CD14-positive monocyte (primary cell): ENCODE data around the gene FARP1. TPM values are rescaled to one million over a fixed set of nuclear protein-coding genes. Genes with fewer than 3 reads are reported as not detected.

Experiments used
- DNase-seq, 3 donors: peaks; one replicate each; pipeline ENCODE4 v3.0.0-alpha.2; 2011 to 2022
- H2AFZ ChIP-seq: 2 replicates; pipeline ENCODE4 v1.6.0; 2012; ENCODE audit warnings: mild to moderate bottlenecking, low read depth, low read length, inconsistent platforms; ENCODE audit not compliant: insufficient read depth, poor library complexity, severe bottlenecking
- H3K27ac ChIP-seq, 2 donors: 1 replicate in 1 of 2; 2 replicates in 1 of 2; pipeline ENCODE4 v1.5.1; 2012 to 2013; ENCODE audit warnings: low read length in 2 of 2, control low read depth in 1 of 2, inconsistent platforms in 1 of 2, low read depth in 1 of 2, mild to moderate bottlenecking in 1 of 2
- H3K27me3 ChIP-seq, 2 donors: one replicate each; pipeline versions ENCODE4 v1.6.0 to v1.6.1; 2011 to 2013; ENCODE audit warnings: low read length in 2 of 2; ENCODE audit not compliant: control insufficient read depth in 2 of 2, insufficient read depth in 2 of 2
- H3K36me3 ChIP-seq, 2 donors: replicated peaks in 1 of 2; 1 replicate in 1 of 2; 2 replicates in 1 of 2; pipeline versions ENCODE4 v1.5.1 to v1.6.1; 2012 to 2013; ENCODE audit warnings: low read length in 2 of 2, control low read depth in 1 of 2, inconsistent platforms in 1 of 2, mild to moderate bottlenecking in 1 of 2; ENCODE audit not compliant: insufficient read depth in 2 of 2, control insufficient read depth in 1 of 2
- H3K4me1 ChIP-seq, 2 donors: 1 replicate in 1 of 2; 2 replicates in 1 of 2; pipeline versions ENCODE4 v1.5.1 to v1.6.1; 2012 to 2013; ENCODE audit warnings: low read length in 2 of 2, control low read depth in 1 of 2, inconsistent platforms in 1 of 2, mild to moderate bottlenecking in 1 of 2, moderate library complexity in 1 of 2; ENCODE audit not compliant: insufficient read depth in 2 of 2, control insufficient read depth in 1 of 2
- H3K4me2 ChIP-seq: replicated peaks from 2 replicates; pipeline ENCODE3; 2012; ENCODE audit warnings: low read length, moderate library complexity, mild to moderate bottlenecking; ENCODE audit not compliant: poor library complexity, severe bottlenecking; ENCODE audit errors: extremely low read depth
- H3K4me3 ChIP-seq, 3 experiments: fragments of 200-600 bp in 1 of 3; sonication (generic) in 1 of 3; replicated peaks in 1 of 3; 1 replicate in 2 of 3; 2 replicates in 1 of 3; pipeline ENCODE4 v1.5.1; 2011 to 2013; ENCODE audit warnings: low read length in 3 of 3, mild to moderate bottlenecking in 3 of 3, control low read depth in 2 of 3, low read depth in 2 of 3, inconsistent platforms in 1 of 3, moderate library complexity in 1 of 3
- H3K79me2 ChIP-seq: 2 replicates; pipeline ENCODE4 v1.6.0; 2012; ENCODE audit warnings: mild to moderate bottlenecking, control low read depth, inconsistent platforms, low read length, moderate library complexity; ENCODE audit not compliant: insufficient read depth
- H3K9ac ChIP-seq: 2 replicates; pipeline ENCODE4 v1.6.0; 2017; ENCODE audit warnings: low read length, mild to moderate bottlenecking; ENCODE audit not compliant: insufficient read depth, poor library complexity, severe bottlenecking
- H3K9me3 ChIP-seq, 2 donors: replicated peaks in 1 of 2; 1 replicate in 1 of 2; 2 replicates in 1 of 2; pipeline versions ENCODE4 v1.5.1 to v1.6.1; 2012 to 2013; ENCODE audit warnings: low read length in 2 of 2, control low read depth in 1 of 2; ENCODE audit not compliant: control insufficient read depth in 1 of 2, insufficient read depth in 1 of 2
- H4K20me1 ChIP-seq: 2 replicates; pipeline ENCODE4 v1.6.0; 2012; ENCODE audit warnings: mild to moderate bottlenecking, low read length, control low read depth, moderate library complexity; ENCODE audit not compliant: insufficient read depth
- H3K27ac Mint-ChIP-seq, 7 donors: one replicate each; pipeline ENCODE4 v1.8.0; 2020; ENCODE audit warnings: mild to moderate bottlenecking in 7 of 7, mixed read lengths in 7 of 7, moderate library complexity in 6 of 7, inconsistent platforms in 2 of 7
- H3K27me3 Mint-ChIP-seq, 3 donors: one replicate each; pipeline ENCODE4 v1.8.0; 2021 to 2022; ENCODE audit warnings: low read depth in 3 of 3, mild to moderate bottlenecking in 3 of 3, mixed read lengths in 3 of 3, moderate library complexity in 3 of 3, inconsistent platforms in 1 of 3
- H3K36me3 Mint-ChIP-seq, 2 donors: one replicate each; pipeline ENCODE4 v1.8.0; 2020; ENCODE audit warnings: mixed read lengths in 2 of 2, inconsistent platforms in 1 of 2, mild to moderate bottlenecking in 1 of 2
- H3K4me1 Mint-ChIP-seq: one replicate; pipeline ENCODE4 v1.8.0; 2020; ENCODE audit warnings: mild to moderate bottlenecking, mixed read lengths
- H3K4me3 Mint-ChIP-seq, 2 donors: one replicate each; pipeline ENCODE4 v1.8.0; 2020; ENCODE audit warnings: mild to moderate bottlenecking in 2 of 2, mixed read lengths in 2 of 2, moderate library complexity in 1 of 2
- H3K9me3 Mint-ChIP-seq, 7 donors: one replicate each; pipeline ENCODE4 v1.8.0; 2020 to 2022; ENCODE audit warnings: mixed read lengths in 7 of 7, mild to moderate bottlenecking in 6 of 7, moderate library complexity in 6 of 7, inconsistent platforms in 2 of 7
- CTCF ChIP-seq: fragments of 200-600 bp; IDR thresholded peaks from one replicate; pipeline ENCODE4 v1.8.0; 2022; ENCODE audit warnings: antibody characterized with exemption, mild to moderate bottlenecking
- whole genome bisulfite sequencing: methylation state at CpG from one replicate; pipeline ENCODE4 v1.1.5; 2013; ENCODE audit warnings: missing lambda C conversion rate; ENCODE audit not compliant: insufficient coverage; 5-methylcytosine and 5-hydroxymethylcytosine counted together
- intact Hi-C, 2 donors: fragments of 100-400 bp; cut with micrococcal nuclease; formaldehyde crosslinking; loops; one replicate each; pipeline versions ENCODE4 v1.15.0 to v1.15.1; 2023
- polyA plus RNA-seq, 3 donors: library from polyadenylated mRNA; depleted of rRNA in 1 of 3; unstranded in 2 of 3; stranded (reverse) in 1 of 3; fragments of 300-500 nt in 2 of 3; fragments of >200 nt in 1 of 3; fragmentation: Illumina TruSeq in 2 of 3; gene quantifications; 1 replicate in 2 of 3; 2 replicates in 1 of 3; pipeline ENCODE4 v1.2.3, GENCODE V29; 2012 to 2021

Gene FARP1
- polyA plus RNA-seq, 3 donors: 0.01 to 0.16 (median 0.12) TPM

GRCh38 chr13:98199480-98199879 lies 56.6 kb downstream of the FARP1 start:
- WGBS: no CpG with 5 or more reads among the region's 4 CpGs
- Mint-ChIP-seq H3K9me3 (peaks cover 0 to 8% (median 1%) of the 10 kb centered on the region in 7 donors), H3K36me3 (no peaks in the 10 kb centered on the region), H3K27ac (no peak overlapping the region), H3K27me3 (peaks cover 0 to 4% (median 3%) of the 10 kb centered on the region in 3 donors), H3K4me3 (no peak overlapping the region), H3K4me1 (no peaks in the 10 kb centered on the region)
- DNase-seq: no peak
- intact Hi-C loops: no loop called here
- H4K20me1 ChIP-seq: no peaks in the 10 kb centered on the region
- H3K79me2 ChIP-seq: no peaks in the 10 kb centered on the region
- H3K9ac ChIP-seq: no peak overlapping the region
- H3K4me1 ChIP-seq: no peaks in the 10 kb centered on the region
- no peak overlapping the region for H3K4me2 ChIP-seq
- no peaks in the 10 kb centered on the region for H3K27me3 ChIP-seq
- no peak overlapping the region for H3K4me3 ChIP-seq
- no peaks in the 10 kb centered on the region for H3K36me3 ChIP-seq
- H3K9me3 ChIP-seq: peaks cover 0 to 11% of the 10 kb centered on the region in 2 donors
- H3K27ac ChIP-seq: no peak overlapping the region
- TF ChIP-seq CTCF: no peak
- H2AFZ ChIP-seq: no peak overlapping the region

- no peaks in the 10 kb centered on the region for H3K36me3 Mint-ChIP-seq
- TF ChIP-seq CTCF: no peak
- H3K27ac Mint-ChIP-seq: no peak overlapping the region
Observed at GRCh38 chr13:98200211-98200878, 57.5 kb downstream of the FARP1 start.

More at GRCh38 chr13:98200211-98200878, 57.5 kb downstream of the FARP1 start:
- intact Hi-C loops: no loop called here
- Mint-ChIP-seq H3K4me3 (no peak overlapping the region), H3K27me3 (peaks cover 0 to 5% (median 3%) of the 10 kb centered on the region in 3 donors), H3K4me1 (no peaks in the 10 kb centered on the region), H3K9me3 (peaks cover 0 to 11% (median 6%) of the 10 kb centered on the region in 7 donors)
- Histone ChIP-seq H3K4me1 (no peaks in the 10 kb centered on the region), H3K79me2 (no peaks in the 10 kb centered on the region), H3K9ac (no peak overlapping the region), H3K27me3 (no peaks in the 10 kb centered on the region), H2AFZ (no peak overlapping the region), H4K20me1 (no peaks in the 10 kb centered on the region), H3K4me2 (no peak overlapping the region), H3K36me3 (no peaks in the 10 kb centered on the region), H3K9me3 (peaks cover 0 to 16% of the 10 kb centered on the region in 2 donors), H3K4me3 (no peak overlapping the region), H3K27ac (no peak overlapping the region)
- WGBS: 100% methylated on average over 1 of the region's 5 CpGs
- no peak for DNase-seq
